RWPE1 (cell line): ENCODE data around the gene PCDH9.

Experiments used
- CTCF ChIA-PET: fragments of 350-600 bp; sonication (Branson Sonifier 250); formaldehyde crosslinking; extraction: SDS; loops from one replicate; lab custom pipeline; 2021; lab: Yijun Ruan, JAX
- POLR2A ChIA-PET: fragments of 400-600 bp; formaldehyde crosslinking; extraction: SDS; loops from one replicate; lab custom pipeline; 2020; ENCODE audit warnings: antibody characterized with exemption; ENCODE audit not compliant: low non-redundant PET; lab: Yijun Ruan, JAX
- DNase-seq: peaks from one replicate; pipeline ENCODE4 v3.0.0; 2012; ENCODE audit warnings: low spot score
- H3K27ac ChIP-seq: fragments of 450-650 bp; 2 replicates; pipeline ENCODE4 v1.5.1; 2017
- TF ChIP-seq, protein P1 (sequence below): fragments of 450-650 bp; conservative IDR thresholded peaks from 2 replicates; pipeline ENCODE4 v1.5.1; 2017; ENCODE audit warnings: low read depth, mild to moderate bottlenecking

PCDH9 gene

GRCh38 chr13:66556306-66556705 is 673.8 kb downstream of the PCDH9 start:
- DNase-seq: no peak
- TF ChIP-seq, protein P1, sequence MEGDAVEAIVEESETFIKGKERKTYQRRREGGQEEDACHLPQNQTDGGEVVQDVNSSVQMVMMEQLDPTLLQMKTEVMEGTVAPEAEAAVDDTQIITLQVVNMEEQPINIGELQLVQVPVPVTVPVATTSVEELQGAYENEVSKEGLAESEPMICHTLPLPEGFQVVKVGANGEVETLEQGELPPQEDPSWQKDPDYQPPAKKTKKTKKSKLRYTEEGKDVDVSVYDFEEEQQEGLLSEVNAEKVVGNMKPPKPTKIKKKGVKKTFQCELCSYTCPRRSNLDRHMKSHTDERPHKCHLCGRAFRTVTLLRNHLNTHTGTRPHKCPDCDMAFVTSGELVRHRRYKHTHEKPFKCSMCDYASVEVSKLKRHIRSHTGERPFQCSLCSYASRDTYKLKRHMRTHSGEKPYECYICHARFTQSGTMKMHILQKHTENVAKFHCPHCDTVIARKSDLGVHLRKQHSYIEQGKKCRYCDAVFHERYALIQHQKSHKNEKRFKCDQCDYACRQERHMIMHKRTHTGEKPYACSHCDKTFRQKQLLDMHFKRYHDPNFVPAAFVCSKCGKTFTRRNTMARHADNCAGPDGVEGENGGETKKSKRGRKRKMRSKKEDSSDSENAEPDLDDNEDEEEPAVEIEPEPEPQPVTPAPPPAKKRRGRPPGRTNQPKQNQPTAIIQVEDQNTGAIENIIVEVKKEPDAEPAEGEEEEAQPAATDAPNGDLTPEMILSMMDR: no peak
- ChIA-PET POLR2A (no interaction called here), CTCF (no interaction called here)
- H3K27ac ChIP-seq: no peak overlapping the region

- POLR2A ChIA-PET: no interaction called here
- H3K27ac ChIP-seq: no peak overlapping the region
- CTCF ChIA-PET: no interaction called here
- DNase-seq: no peak
- TF ChIP-seq, protein P1: no peak
Measured at GRCh38 chr13:66553391-66553790, 676.7 kb downstream of the PCDH9 start.

- ChIA-PET POLR2A (no interaction called here), CTCF (no interaction called here)
- H3K27ac ChIP-seq: no peak overlapping the region
- no peak for DNase-seq
- TF ChIP-seq, protein P1: no peak
Measured at GRCh38 chr13:66551128-66551527, 679.0 kb downstream of the PCDH9 start.

DNA sequence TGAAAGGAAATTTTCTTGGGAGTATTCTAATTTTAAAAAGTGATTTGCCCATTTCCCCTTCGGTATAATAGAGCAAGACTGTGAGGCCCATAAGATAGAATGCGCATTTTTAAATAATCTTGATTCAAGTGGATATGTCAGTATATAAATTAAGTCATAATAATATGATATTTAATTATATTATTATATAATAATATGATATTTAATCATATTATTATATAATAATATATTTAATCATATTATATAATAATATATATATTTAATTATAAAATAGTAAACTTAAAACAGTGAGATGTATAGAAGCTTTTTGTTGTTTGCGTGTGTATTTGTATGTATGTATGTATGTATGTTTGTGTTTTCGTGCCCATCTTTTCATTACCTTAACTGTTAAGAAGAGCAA is 682.5 kb downstream of the PCDH9 start:
- CTCF ChIA-PET: no interaction called here
- POLR2A ChIA-PET: no interaction called here
- TF ChIP-seq, protein P1: no peak
- DNase-seq: no peak
- no peak overlapping the region for H3K27ac ChIP-seq

GRCh38 chr13:66546534-66547379 is 683.4 kb downstream of the PCDH9 start:
- TF ChIP-seq, protein P1: no peak

GRCh38 chr13:66543780-66544179 is 686.4 kb downstream of the PCDH9 start:
- H3K27ac ChIP-seq: no peak overlapping the region
- no peak for DNase-seq
- TF ChIP-seq, protein P1: no peak
- POLR2A ChIA-PET: no interaction called here
- CTCF ChIA-PET: no interaction called here

More at GRCh38 chr13:66546534-66547379, 683.4 kb downstream of the PCDH9 start:
- POLR2A ChIA-PET: no interaction called here
- no peak overlapping the region for H3K27ac ChIP-seq
- DNase-seq: no peak
- CTCF ChIA-PET: no interaction called here
